Kidney (tissue), 14 donors: ENCODE measurements around the gene KIAA1328. TPM values are rescaled to one million over a fixed set of nuclear protein-coding genes. Genes with fewer than 3 reads are reported as not detected.
"Not testable (repeated sequence)": the region's sequence is repeated elsewhere in the genome, so short reads cannot be mapped to it uniquely, and the experiment has no call there.

Experiments
- DNase-seq, 5 donors: peaks; one replicate each; pipeline ENCODE4 v3.0.0-alpha.2; 2013 to 2020
- FAIRE-seq: peaks from 2 replicates; lab custom pipeline; 2012; peaks lifted over from hg19 to GRCh38; lab: Jason Lieb, UNC
- H3K27ac ChIP-seq, 2 donors: one replicate each; pipeline ENCODE4 v1.7.0; 2013; ENCODE audit warnings: low read depth in 2 of 2, low read length in 2 of 2, inconsistent platforms in 1 of 2
- H3K27me3 ChIP-seq: one replicate; pipeline ENCODE4 v1.7.1; 2013; ENCODE audit warnings: low read length, inconsistent platforms; ENCODE audit not compliant: control insufficient read depth, insufficient read depth
- H3K36me3 ChIP-seq, 3 donors: one replicate each; pipeline versions ENCODE4 v1.7.0 to v1.7.1; 2013; ENCODE audit warnings: low read length in 3 of 3, control low read depth in 1 of 3, inconsistent platforms in 1 of 3; ENCODE audit not compliant: insufficient read depth in 3 of 3, control insufficient read depth in 2 of 3
- H3K4me1 ChIP-seq, 3 donors: one replicate each; pipeline versions ENCODE4 v1.7.0 to v1.7.1; 2013; ENCODE audit warnings: low read length in 3 of 3, inconsistent platforms in 1 of 3, low read depth in 1 of 3; ENCODE audit not compliant: control insufficient read depth in 2 of 3, insufficient read depth in 2 of 3
- H3K4me3 ChIP-seq, 3 donors: one replicate each; pipeline versions ENCODE4 v1.7.0 to v1.8.1; 2013; ENCODE audit warnings: low read length in 3 of 3, control low read depth in 1 of 3, inconsistent platforms in 1 of 3
- H3K9ac ChIP-seq, 3 donors: one replicate each; pipeline versions ENCODE4 v1.7.0 to v1.7.1; 2013; ENCODE audit warnings: low read length in 3 of 3, control low read depth in 1 of 3, inconsistent platforms in 1 of 3
- H3K9me3 ChIP-seq, 3 donors: one replicate each; pipeline versions ENCODE4 v1.7.0 to v1.7.1; 2013; ENCODE audit warnings: low read length in 3 of 3, control low read depth in 1 of 3, inconsistent platforms in 1 of 3; ENCODE audit not compliant: control insufficient read depth in 2 of 3, insufficient read depth in 1 of 3
- intact Hi-C: fragments of 100-400 bp; cut with DNase I; formaldehyde crosslinking; loops from one replicate; pipeline ENCODE4 v1.11.1; 2022
- polyA plus RNA-seq: library from polyadenylated mRNA; stranded (reverse); fragments of 350-450 nt; fragmentation: Illumina TruSeq; extraction: RNeasy Lipid Tissue Mini Kit (QIAGEN cat#74804); gene quantifications from one replicate; pipeline ENCODE4 v1.2.3, GENCODE V29; 2014; ENCODE audit warnings: low read depth, low replicate concordance; ENCODE audit not compliant: insufficient read depth
- total RNA-seq: library from RNA; stranded (reverse); fragmentation: NEBNext Ultra II Directional; extraction: Animal tissue kit (Norgen Biotek cat#: 25700); gene quantifications from one replicate; pipeline ENCODE4 v1.2.1, GENCODE V29; 2021
- TF ChIP-seq, protein P1 (sequence below): IDR thresholded peaks from 3 replicates; pipeline ENCODE4 v1.5.1; 2012; ENCODE audit warnings: mild to moderate bottlenecking, moderate library complexity, borderline replicate concordance; ENCODE audit not compliant: insufficient read depth; ENCODE audit errors: extremely low read depth
- donor health status: control.
- donor health status: control.
- donor health status: control.
- donor health status: control.
- donor health status: control.
- donor health status: DM: yes; HTN: yes; CAD: no.
- donor health status: Normal renal cell carcinoma (clear cell type).

The KIAA1328 gene
- total and polyA plus RNA-seq, 2 donors from 2014 or later = 2.7 to 11.6 TPM

DNA sequence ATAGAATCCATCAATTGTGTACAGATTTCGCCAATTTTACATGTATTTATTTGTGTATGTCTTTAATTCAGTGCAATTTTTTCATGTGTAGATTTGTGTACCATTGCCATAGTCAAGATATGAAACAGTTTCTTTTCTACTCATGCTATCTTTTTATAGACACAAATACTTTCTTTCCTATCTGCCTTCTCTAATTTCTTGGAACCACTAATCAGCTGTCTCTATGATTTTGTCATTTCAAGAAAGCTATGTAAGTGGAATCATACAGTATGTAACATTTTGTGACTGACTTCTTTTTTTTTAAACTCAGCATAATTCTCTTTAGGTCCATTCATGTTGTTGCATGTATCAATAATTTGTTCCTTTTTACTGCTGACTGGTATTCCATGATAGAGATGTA is 33.3 kb downstream of the KIAA1328 start:
- Histone ChIP-seq H3K27me3 (no peaks in the 10 kb centered on the region), H3K9me3 (no peaks in the 10 kb centered on the region), H3K27ac (no peak overlapping the region), H3K4me1 (no peaks in the 10 kb centered on the region), H3K9ac (no peak overlapping the region), H3K36me3 (no peaks in the 10 kb centered on the region), H3K4me3 (no peak overlapping the region)
- DNase-seq = no peak
- TF ChIP-seq, protein P1, sequence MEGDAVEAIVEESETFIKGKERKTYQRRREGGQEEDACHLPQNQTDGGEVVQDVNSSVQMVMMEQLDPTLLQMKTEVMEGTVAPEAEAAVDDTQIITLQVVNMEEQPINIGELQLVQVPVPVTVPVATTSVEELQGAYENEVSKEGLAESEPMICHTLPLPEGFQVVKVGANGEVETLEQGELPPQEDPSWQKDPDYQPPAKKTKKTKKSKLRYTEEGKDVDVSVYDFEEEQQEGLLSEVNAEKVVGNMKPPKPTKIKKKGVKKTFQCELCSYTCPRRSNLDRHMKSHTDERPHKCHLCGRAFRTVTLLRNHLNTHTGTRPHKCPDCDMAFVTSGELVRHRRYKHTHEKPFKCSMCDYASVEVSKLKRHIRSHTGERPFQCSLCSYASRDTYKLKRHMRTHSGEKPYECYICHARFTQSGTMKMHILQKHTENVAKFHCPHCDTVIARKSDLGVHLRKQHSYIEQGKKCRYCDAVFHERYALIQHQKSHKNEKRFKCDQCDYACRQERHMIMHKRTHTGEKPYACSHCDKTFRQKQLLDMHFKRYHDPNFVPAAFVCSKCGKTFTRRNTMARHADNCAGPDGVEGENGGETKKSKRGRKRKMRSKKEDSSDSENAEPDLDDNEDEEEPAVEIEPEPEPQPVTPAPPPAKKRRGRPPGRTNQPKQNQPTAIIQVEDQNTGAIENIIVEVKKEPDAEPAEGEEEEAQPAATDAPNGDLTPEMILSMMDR = no peak
- intact Hi-C loops = no loop called here
- no peak for FAIRE-seq

DNA sequence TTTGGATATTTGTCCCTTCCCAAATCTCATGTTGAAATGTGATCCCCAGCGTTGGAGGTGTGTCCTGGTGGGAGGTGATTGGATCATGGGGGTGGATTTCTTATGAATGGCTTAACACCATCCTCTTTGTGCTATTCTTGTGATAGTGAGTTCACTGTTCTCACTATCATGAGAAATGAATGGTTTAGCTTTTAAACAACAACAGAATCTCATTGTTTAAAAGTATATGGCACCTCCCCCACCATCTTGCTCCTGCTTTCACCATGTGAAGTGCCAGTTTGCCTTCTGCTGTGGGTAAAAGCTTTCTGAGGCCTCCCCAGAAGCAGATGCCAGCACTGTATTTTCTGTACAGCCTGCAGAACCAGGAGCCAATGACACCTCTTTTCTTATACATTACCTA is 38.1 kb downstream of the KIAA1328 start:
- Histone ChIP-seq H3K4me1 (no peaks in the 10 kb centered on the region), H3K36me3 (no peaks in the 10 kb centered on the region), H3K4me3 (no peak overlapping the region), H3K9me3 (no peaks in the 10 kb centered on the region), H3K9ac (no peak overlapping the region), H3K27ac (no peak overlapping the region), H3K27me3 (no peaks in the 10 kb centered on the region)
- TF ChIP-seq, protein P1 = no peak
- no peak for FAIRE-seq
- DNase-seq = no peak
- intact Hi-C loops = no loop called here

DNA sequence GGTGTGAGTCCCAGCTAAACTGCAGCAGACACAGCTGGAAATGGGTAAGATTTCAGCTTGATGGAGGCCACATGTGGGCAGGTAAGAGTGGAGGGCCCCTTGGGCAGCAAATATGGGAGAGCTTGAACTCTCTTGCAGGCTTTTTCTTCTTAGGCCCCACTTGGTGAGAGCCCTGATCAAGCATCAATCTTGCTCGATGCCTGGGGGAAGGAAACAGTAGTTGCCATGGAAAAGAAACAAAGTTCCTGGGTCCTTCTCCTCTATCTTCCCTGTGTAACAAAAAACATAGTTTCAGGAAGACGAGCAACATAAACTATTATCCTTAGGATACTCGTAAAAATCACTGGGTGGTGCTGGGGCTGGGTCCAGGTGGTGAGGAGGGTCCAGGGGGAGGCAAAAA is 42.9 kb downstream of the KIAA1328 start:
- TF ChIP-seq, protein P1 = no peak
- Histone ChIP-seq H3K36me3 (no peaks in the 10 kb centered on the region), H3K4me3 (no peak overlapping the region), H3K4me1 (no peaks in the 10 kb centered on the region), H3K27ac (no peak overlapping the region), H3K27me3 (no peaks in the 10 kb centered on the region), H3K9ac (no peak overlapping the region), H3K9me3 (no peaks in the 10 kb centered on the region)
- intact Hi-C loops = no loop called here
- DNase-seq = no peak
- FAIRE-seq = no peak

DNA sequence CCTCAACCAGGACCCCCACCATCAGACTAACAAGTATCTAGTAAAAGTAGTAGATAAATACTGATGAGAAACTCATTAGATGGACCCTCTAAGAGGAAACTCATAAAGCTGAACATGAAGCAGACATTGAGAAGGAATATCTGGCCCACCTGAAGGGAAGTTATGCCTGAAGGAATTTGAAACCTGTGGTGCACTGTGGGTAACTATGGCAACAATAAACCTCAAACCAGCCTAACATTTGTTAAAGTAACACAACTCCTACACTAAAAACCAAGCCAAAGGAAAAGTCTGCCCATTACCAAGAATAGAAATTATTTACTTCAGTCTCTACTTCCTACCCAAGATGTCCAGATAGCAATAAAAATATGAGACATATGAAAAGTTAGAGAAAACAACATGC is 43.4 kb downstream of the KIAA1328 start:
- intact Hi-C loops = no loop called here
- no peaks in the 10 kb centered on the region for H3K9me3 ChIP-seq
- no peak overlapping the region for H3K9ac ChIP-seq
- no peak overlapping the region for H3K4me3 ChIP-seq
- DNase-seq (peak in 2 of 5 donors; percentile 36 to 48), FAIRE-seq (no peak)
- TF ChIP-seq, protein P1 = no peak
- no peaks in the 10 kb centered on the region for H3K4me1 ChIP-seq
- no peaks in the 10 kb centered on the region for H3K27me3 ChIP-seq
- H3K36me3 ChIP-seq = no peaks in the 10 kb centered on the region
- H3K27ac ChIP-seq = no peak overlapping the region

DNA sequence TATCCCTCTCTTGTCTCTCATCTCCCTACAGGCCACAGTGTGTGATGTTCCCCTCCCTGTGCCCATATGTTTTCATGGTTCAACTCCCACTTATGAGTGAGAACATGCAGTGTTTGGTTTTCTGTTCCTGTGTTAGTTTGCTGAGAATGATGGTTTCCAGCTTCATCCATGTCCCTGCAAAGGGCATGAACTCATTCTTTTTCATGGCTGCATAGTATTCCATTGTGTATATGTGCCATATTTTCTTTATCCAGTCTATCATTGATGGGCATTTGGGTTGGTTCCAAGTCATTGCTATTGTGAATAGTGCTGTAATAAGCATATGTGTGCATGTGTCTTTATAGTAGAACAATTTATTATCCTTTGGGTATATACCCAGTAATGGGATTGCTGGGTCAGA is 44.9 kb downstream of the KIAA1328 start:
- H3K4me1 ChIP-seq, DNase-seq, H3K9me3 ChIP-seq, H3K9ac ChIP-seq, H3K27ac ChIP-seq, intact Hi-C loops, H3K27me3 ChIP-seq, H3K36me3 ChIP-seq, H3K4me3 ChIP-seq, FAIRE-seq: not testable (repeated sequence)

DNA sequence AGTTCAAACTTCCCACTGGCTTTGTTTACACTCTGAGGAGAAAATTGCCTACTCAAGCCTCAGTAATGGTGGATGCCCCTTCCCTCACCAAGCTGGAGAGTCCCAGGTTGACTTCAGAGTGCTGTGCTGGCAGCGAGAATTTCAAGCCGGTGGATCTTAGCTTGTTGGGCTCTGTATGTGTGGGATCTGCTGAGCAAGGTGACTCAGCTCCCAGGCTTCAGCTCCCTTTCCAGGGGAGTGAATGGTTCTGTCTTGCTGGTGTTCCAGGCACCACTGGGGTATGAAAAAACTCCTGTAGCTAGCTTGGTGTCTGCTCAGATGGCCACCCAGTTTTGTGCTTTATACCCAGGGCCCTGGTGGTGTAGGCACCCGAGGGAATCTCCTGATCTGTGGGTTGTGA is 50.9 kb downstream of the KIAA1328 start:
- FAIRE-seq, H3K9ac ChIP-seq, H3K4me1 ChIP-seq, H3K4me3 ChIP-seq, H3K9me3 ChIP-seq, H3K27ac ChIP-seq, H3K27me3 ChIP-seq, intact Hi-C loops, H3K36me3 ChIP-seq, DNase-seq: not testable (repeated sequence)
